ENCODE results near the gene THBS2. TPM values are rescaled to one million over a fixed set of nuclear protein-coding genes. Genes with fewer than 3 reads are reported as not detected.

Gene THBS2
- total RNA-seq, 1 experiment from 2014 or later = 0.39 TPM

- TF ChIP-seq, protein P1, sequence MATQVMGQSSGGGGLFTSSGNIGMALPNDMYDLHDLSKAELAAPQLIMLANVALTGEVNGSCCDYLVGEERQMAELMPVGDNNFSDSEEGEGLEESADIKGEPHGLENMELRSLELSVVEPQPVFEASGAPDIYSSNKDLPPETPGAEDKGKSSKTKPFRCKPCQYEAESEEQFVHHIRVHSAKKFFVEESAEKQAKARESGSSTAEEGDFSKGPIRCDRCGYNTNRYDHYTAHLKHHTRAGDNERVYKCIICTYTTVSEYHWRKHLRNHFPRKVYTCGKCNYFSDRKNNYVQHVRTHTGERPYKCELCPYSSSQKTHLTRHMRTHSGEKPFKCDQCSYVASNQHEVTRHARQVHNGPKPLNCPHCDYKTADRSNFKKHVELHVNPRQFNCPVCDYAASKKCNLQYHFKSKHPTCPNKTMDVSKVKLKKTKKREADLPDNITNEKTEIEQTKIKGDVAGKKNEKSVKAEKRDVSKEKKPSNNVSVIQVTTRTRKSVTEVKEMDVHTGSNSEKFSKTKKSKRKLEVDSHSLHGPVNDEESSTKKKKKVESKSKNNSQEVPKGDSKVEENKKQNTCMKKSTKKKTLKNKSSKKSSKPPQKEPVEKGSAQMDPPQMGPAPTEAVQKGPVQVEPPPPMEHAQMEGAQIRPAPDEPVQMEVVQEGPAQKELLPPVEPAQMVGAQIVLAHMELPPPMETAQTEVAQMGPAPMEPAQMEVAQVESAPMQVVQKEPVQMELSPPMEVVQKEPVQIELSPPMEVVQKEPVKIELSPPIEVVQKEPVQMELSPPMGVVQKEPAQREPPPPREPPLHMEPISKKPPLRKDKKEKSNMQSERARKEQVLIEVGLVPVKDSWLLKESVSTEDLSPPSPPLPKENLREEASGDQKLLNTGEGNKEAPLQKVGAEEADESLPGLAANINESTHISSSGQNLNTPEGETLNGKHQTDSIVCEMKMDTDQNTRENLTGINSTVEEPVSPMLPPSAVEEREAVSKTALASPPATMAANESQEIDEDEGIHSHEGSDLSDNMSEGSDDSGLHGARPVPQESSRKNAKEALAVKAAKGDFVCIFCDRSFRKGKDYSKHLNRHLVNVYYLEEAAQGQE (IDR thresholded peaks at IDR 0.05; ENCODE audit: low read depth) = no peak
- no peak for TF ChIP-seq TCF7L2 (IDR thresholded peaks at IDR 0.05; ENCODE audit: borderline replicate concordance, extremely low read depth, insufficient read depth, insufficient read length)
- no peak for TF ChIP-seq EGR1 (IDR thresholded peaks at IDR 0.05; ENCODE audit: low read depth)
- no peak for TF ChIP-seq YY1 (IDR thresholded peaks at IDR 0.05; ENCODE audit: extremely low read depth, insufficient replicate concordance, low read depth, low read length)
These were observed 29.4 kb downstream of the THBS2 start (continued) for GRCh38 chr6:169224185-169224695.

- POLR2A ChIA-PET = no interaction called here
- DNase-seq (ENCODE audit: low read depth, low spot score) (no peak), ATAC-seq (no peak)
- Histone ChIP-seq H3K9me3 (ENCODE audit: control insufficient read depth in 1 of 2, insufficient read depth in 1 of 2, low read depth in 1 of 2, low read length in 2 of 2) (peaks cover 0 to 3% of the 10 kb centered on the region in 2 experiments; a peak in 1 of 4 replicates), H3K4me2 (ENCODE audit: low read length) (no peak overlapping the region), H3K4me1 (ENCODE audit: control insufficient read depth in 1 of 2, insufficient read depth in 2 of 2, low read length in 2 of 2) (no peaks in the 10 kb centered on the region), H3K27ac (ENCODE audit: low read depth, low read length) (no peak overlapping the region), H2AFZ (ENCODE audit: low read depth, low read length, poor library complexity, severe bottlenecking) (no peak overlapping the region), H3K36me3 (ENCODE audit: control insufficient read depth in 1 of 2, insufficient read depth in 2 of 2, low read length in 2 of 2) (no peaks in the 10 kb centered on the region), H3K4me3 (replicated peaks in 1 of 2; ENCODE audit: low read depth in 1 of 2, low read length in 2 of 2) (no peak overlapping the region), H3K79me2 (ENCODE audit: insufficient read depth, low read length) (no peaks in the 10 kb centered on the region), H3K9me2 (ENCODE audit: insufficient read depth) (no peaks in the 10 kb centered on the region), H3K9ac (ENCODE audit: low read length) (no peak overlapping the region), H4K20me1 (ENCODE audit: insufficient read depth) (no peaks in the 10 kb centered on the region), H3K27me3 (ENCODE audit: insufficient read depth, low read length) (no peaks in the 10 kb centered on the region)
- TF ChIP-seq EZH2 (IDR thresholded peaks at IDR 0.05) = no peak
- TF ChIP-seq CEBPB (IDR thresholded peaks at IDR 0.05; ENCODE audit: low read depth) = no peak
- TF ChIP-seq FOSL1 (IDR thresholded peaks at IDR 0.05; ENCODE audit: low read depth) = no peak
- no peak for TF ChIP-seq ZBTB33 (IDR thresholded peaks at IDR 0.05; ENCODE audit: extremely low read depth, insufficient replicate concordance, low read length)
- no peak for TF ChIP-seq MAX (IDR thresholded peaks at IDR 0.05)
- no peak for TF ChIP-seq JUND (IDR thresholded peaks at IDR 0.05)
- TF ChIP-seq, protein P1 (IDR thresholded peaks at IDR 0.05; ENCODE audit: low read depth) = no peak
- TF ChIP-seq SP1 (IDR thresholded peaks at IDR 0.05; ENCODE audit: low read depth) = no peak
- no peak for TF ChIP-seq YY1 (IDR thresholded peaks at IDR 0.05; ENCODE audit: extremely low read depth, insufficient replicate concordance, low read depth, low read length)
- TF ChIP-seq SRF (IDR thresholded peaks at IDR 0.05; ENCODE audit: low read depth) = no peak
- no peak for TF ChIP-seq POLR2A (IDR thresholded peaks at IDR 0.05; ENCODE audit: borderline replicate concordance, extremely low read depth, insufficient read depth, insufficient read length)
- no peak for TF ChIP-seq TCF7L2 (IDR thresholded peaks at IDR 0.05; ENCODE audit: borderline replicate concordance, extremely low read depth, insufficient read depth, insufficient read length)
- no peak for TF ChIP-seq ELF1 (IDR thresholded peaks at IDR 0.05; ENCODE audit: borderline replicate concordance, low read depth)
- BruUV-seq (replicated peaks) = no TSS peak
- CTCF ChIA-PET = no interaction called here
- intact Hi-C loops (cut with micrococcal nuclease) = no loop called here
- RAD21 ChIA-PET (ENCODE audit: low non-redundant PET in 1 of 2, low total read pairs in 2 of 2, uncharacterized antibody in 2 of 2, unreplicated experiment in 2 of 2) = no interaction called here
These were observed 30.6 kb downstream of the THBS2 start for GRCh38 chr6:169223006-169223405.

Data from HCT116 (cell line).